Erythroblast (primary cell): ENCODE results near the gene GHR.

ENCODE experiments used
- GATA1 ChIP-seq: IDR thresholded peaks from 2 replicates; pipeline ENCODE4 v1.6.1; 2011; ENCODE audit warnings: low read depth, mild to moderate bottlenecking, control low read depth, low read length, moderate library complexity
- POLR2A ChIP-seq: IDR thresholded peaks from 2 replicates; pipeline ENCODE4 v1.6.1; 2011; ENCODE audit warnings: mild to moderate bottlenecking, low read length

GRCh38 chr5:42759456-42759855, 336.2 kb downstream of the GHR start:
- TF ChIP-seq POLR2A (no peak), GATA1 (no peak)
